ENCODE data around the gene KCNT2. TPM values are rescaled to one million over a fixed set of nuclear protein-coding genes. Genes with fewer than 3 reads are reported as not detected.

KCNT2 gene
- total RNA-seq, 3 donors from 2014 or later: 2.6 to 3.7 (median 3.0) TPM

- no peaks in the 10 kb centered on the region for H3K4me1 ChIP-seq
- DNase-seq (ENCODE audit: low spot score in 2 of 2): no peak
- no peaks in the 10 kb centered on the region for H3K9me3 ChIP-seq
- H3K4me3 ChIP-seq: peak overlapping the region; percentile 53 to 74 (median 59)
- peaks cover 0 to 7% of the 10 kb centered on the region in 2 donors for H3K27me3 ChIP-seq
- TF ChIP-seq CTCF (IDR thresholded peaks at IDR 0.05) (no peak), POLR2AphosphoS5 (IDR thresholded peaks at IDR 0.05) (no peak), POLR2A (IDR thresholded peaks at IDR 0.05) (no peak)
- no peaks in the 10 kb centered on the region for H3K36me3 ChIP-seq
- intact Hi-C loops (cut with DNase I; ENCODE audit: low total_unique reads): no loop called here
- peak overlapping the region; percentile 46 to 89 for H3K27ac ChIP-seq
These were observed 1.1 kb upstream of the KCNT2 start for GRCh38 chr1:196609370-196609737.

GRCh38 chr1:196607981-196608380, 259 bp downstream of the KCNT2 start:
- DNase-seq (ENCODE audit: low spot score in 2 of 2): no peak
- no peaks in the 10 kb centered on the region for H3K4me1 ChIP-seq
- intact Hi-C loops (cut with DNase I; ENCODE audit: low total_unique reads): no loop called here
- H3K4me3 ChIP-seq: peak overlapping the region; percentile 53 to 74 (median 59)
- H3K9me3 ChIP-seq: no peaks in the 10 kb centered on the region
- H3K27me3 ChIP-seq: peaks cover 0 to 7% of the 10 kb centered on the region in 2 donors
- TF ChIP-seq POLR2AphosphoS5 (IDR thresholded peaks at IDR 0.05) (no peak), POLR2A (IDR thresholded peaks at IDR 0.05) (no peak)
- H3K27ac ChIP-seq: peak overlapping the region; percentile 46 to 89
- H3K36me3 ChIP-seq: no peaks in the 10 kb centered on the region

- Histone ChIP-seq H3K36me3 (no peaks in the 10 kb centered on the region), H3K9me3 (no peaks in the 10 kb centered on the region), H3K4me3 (no peak overlapping the region), H3K27ac (no peak overlapping the region), H3K4me1 (no peaks in the 10 kb centered on the region), H3K27me3 (peaks cover 0 to 6% of the 10 kb centered on the region in 2 donors)
- TF ChIP-seq POLR2AphosphoS5 (IDR thresholded peaks at IDR 0.05): no peak
- TF ChIP-seq POLR2A (IDR thresholded peaks at IDR 0.05): no peak
- TF ChIP-seq CTCF (IDR thresholded peaks at IDR 0.05): no peak
- no peak for DNase-seq (ENCODE audit: low spot score in 2 of 2)
- intact Hi-C loops (cut with DNase I; ENCODE audit: low total_unique reads): no loop called here
These were observed 4.6 kb downstream of the KCNT2 start for GRCh38 chr1:196603651-196604050.

GRCh38 chr1:196598942-196599748, 9.1 kb downstream of the KCNT2 start:
- intact Hi-C loops (cut with DNase I; ENCODE audit: low total_unique reads): no loop called here
- Histone ChIP-seq H3K27ac (no peak overlapping the region), H3K4me1 (no peaks in the 10 kb centered on the region), H3K27me3 (no peaks in the 10 kb centered on the region), H3K4me3 (no peak overlapping the region), H3K36me3 (no peaks in the 10 kb centered on the region), H3K9me3 (no peaks in the 10 kb centered on the region)
- TF ChIP-seq POLR2AphosphoS5 (IDR thresholded peaks at IDR 0.05) (no peak), CTCF (IDR thresholded peaks at IDR 0.05) (no peak), POLR2A (IDR thresholded peaks at IDR 0.05) (no peak)
- DNase-seq (ENCODE audit: low spot score in 2 of 2): no peak

- intact Hi-C loops (cut with DNase I; ENCODE audit: low total_unique reads): no loop called here
- TF ChIP-seq POLR2AphosphoS5 (IDR thresholded peaks at IDR 0.05) (no peak), POLR2A (IDR thresholded peaks at IDR 0.05) (no peak)
- H3K4me3 ChIP-seq: no peak overlapping the region
- no peaks in the 10 kb centered on the region for H3K9me3 ChIP-seq
- no peaks in the 10 kb centered on the region for H3K27me3 ChIP-seq
- H3K27ac ChIP-seq: no peak overlapping the region
- H3K36me3 ChIP-seq: no peaks in the 10 kb centered on the region
- no peaks in the 10 kb centered on the region for H3K4me1 ChIP-seq
- no peak for DNase-seq (ENCODE audit: low spot score in 2 of 2)
These were observed 13.5 kb downstream of the KCNT2 start for GRCh38 chr1:196594700-196595099.

GRCh38 chr1:196593955-196594354, 14.3 kb downstream of the KCNT2 start:
- no peaks in the 10 kb centered on the region for H3K36me3 ChIP-seq
- intact Hi-C loops (cut with DNase I; ENCODE audit: low total_unique reads): no loop called here
- H3K4me1 ChIP-seq: no peaks in the 10 kb centered on the region
- no peaks in the 10 kb centered on the region for H3K27me3 ChIP-seq
- TF ChIP-seq POLR2AphosphoS5 (IDR thresholded peaks at IDR 0.05): no peak
- no peak for TF ChIP-seq CTCF (IDR thresholded peaks at IDR 0.05)
- no peaks in the 10 kb centered on the region for H3K9me3 ChIP-seq
- no peak for DNase-seq (ENCODE audit: low spot score in 2 of 2)
- no peak overlapping the region for H3K27ac ChIP-seq
- H3K4me3 ChIP-seq: no peak overlapping the region
